Pancreas (tissue), 10 donors: ENCODE data around the gene RIMS3. TPM values are rescaled to one million over a fixed set of nuclear protein-coding genes. Genes with fewer than 3 reads are reported as not detected.

Experiments
- ATAC-seq, 4 donors: fragments of 200-7000 bp; cut with Tn5 transposase; one replicate each; pipeline versions ENCODE4 v1.8.0 to v1.9.1; 2020; ENCODE audit warnings: mild to moderate bottlenecking in 4 of 4, moderate library complexity in 4 of 4
- DNase-seq, 6 donors: peaks; one replicate each; pipeline ENCODE4 v3.0.0-alpha.2; 2020
- FAIRE-seq: peaks from 2 replicates; lab custom pipeline; 2012; peaks lifted over from hg19 to GRCh38; lab: Jason Lieb, UNC
- H3K27ac ChIP-seq, 4 donors: fragments of 200-600 bp; sonication (generic); 1 replicate in 3 of 4; 2 replicates in 1 of 4; pipeline versions ENCODE4 v1.5.0 to v1.8.0; 2020
- H3K27me3 ChIP-seq, 4 donors: fragments of 200-600 bp; one replicate each; pipeline ENCODE4 v1.8.0; 2021
- H3K36me3 ChIP-seq, 3 donors: fragments of 200-600 bp; sonication (generic) in 1 of 3; one replicate each; pipeline versions ENCODE4 v1.5.0 to v1.8.0; 2020 to 2021
- H3K4me1 ChIP-seq, 3 donors: fragments of 200-600 bp; one replicate each; pipeline ENCODE4 v1.8.0; 2021
- H3K4me3 ChIP-seq, 4 donors: fragments of 200-600 bp; sonication (generic) in 2 of 4; one replicate each; pipeline versions ENCODE4 v1.5.0 to v1.8.0; 2020 to 2021
- H3K9me3 ChIP-seq, 4 donors: fragments of 200-600 bp; one replicate each; pipeline ENCODE4 v1.8.0; 2021
- WGBS, 2 donors: extraction: QIAGEN DNeasy Blood & Tissue Kit; methylation state at CpG; one replicate each; pipeline ENCODE4 v1.1.7; 2013; 5-methylcytosine and 5-hydroxymethylcytosine counted together
- intact Hi-C, 3 donors: fragments of 100-400 bp; cut with DNase I; formaldehyde crosslinking; loops; one replicate each; pipeline versions ENCODE4 v1.11.1 to v1.14.2; 2022
- polyA plus RNA-seq, 2 donors: library from polyadenylated mRNA; stranded (reverse); fragments of 200-250 nt; gene quantifications; one replicate each; pipeline ENCODE4 v1.2.3, GENCODE V29; 2013
- total RNA-seq, 6 donors: library from RNA; stranded (reverse); fragmentation: NEBNext Ultra II Directional in 4 of 6; extraction: Animal tissue kit (Norgen Biotek cat#: 25700) in 4 of 6; gene quantifications; one replicate each; pipeline versions ENCODE4 v1.2.1 to v1.2.4, GENCODE V29; 2021 to 2023
- TF ChIP-seq, protein P1 (sequence below), 4 donors: fragments of 200-600 bp; sonication (generic) in 3 of 4; IDR thresholded peaks; one replicate each; pipeline versions ENCODE4 v1.5.0 to v1.8.0; 2021; ENCODE audit warnings: antibody characterized with exemption in 4 of 4
- donor health status: healthy with polysubstance abuse.
- donor health status: DM: no; HTN: no; CAD: no; lungs with moderate emphysema.
- donor health status: DM: no; HTN: no; CAD: no.
- donor health status: control.
- donor health status: control.
- donor health status: Bipolar disorder and iron deficiency.
- donor health status: DM: yes; HTN: yes; CAD: no.
- donor health status: DM: no; HTN: no; CAD: no.
- donor health status: DM: no; HTN: no; CAD: no.
- donor health status: DM: yes; HTN: yes; CAD: no.

The RIMS3 gene
- total and polyA plus RNA-seq, 8 donors = 0.49 to 2.7 (median 0.66) TPM

DNA sequence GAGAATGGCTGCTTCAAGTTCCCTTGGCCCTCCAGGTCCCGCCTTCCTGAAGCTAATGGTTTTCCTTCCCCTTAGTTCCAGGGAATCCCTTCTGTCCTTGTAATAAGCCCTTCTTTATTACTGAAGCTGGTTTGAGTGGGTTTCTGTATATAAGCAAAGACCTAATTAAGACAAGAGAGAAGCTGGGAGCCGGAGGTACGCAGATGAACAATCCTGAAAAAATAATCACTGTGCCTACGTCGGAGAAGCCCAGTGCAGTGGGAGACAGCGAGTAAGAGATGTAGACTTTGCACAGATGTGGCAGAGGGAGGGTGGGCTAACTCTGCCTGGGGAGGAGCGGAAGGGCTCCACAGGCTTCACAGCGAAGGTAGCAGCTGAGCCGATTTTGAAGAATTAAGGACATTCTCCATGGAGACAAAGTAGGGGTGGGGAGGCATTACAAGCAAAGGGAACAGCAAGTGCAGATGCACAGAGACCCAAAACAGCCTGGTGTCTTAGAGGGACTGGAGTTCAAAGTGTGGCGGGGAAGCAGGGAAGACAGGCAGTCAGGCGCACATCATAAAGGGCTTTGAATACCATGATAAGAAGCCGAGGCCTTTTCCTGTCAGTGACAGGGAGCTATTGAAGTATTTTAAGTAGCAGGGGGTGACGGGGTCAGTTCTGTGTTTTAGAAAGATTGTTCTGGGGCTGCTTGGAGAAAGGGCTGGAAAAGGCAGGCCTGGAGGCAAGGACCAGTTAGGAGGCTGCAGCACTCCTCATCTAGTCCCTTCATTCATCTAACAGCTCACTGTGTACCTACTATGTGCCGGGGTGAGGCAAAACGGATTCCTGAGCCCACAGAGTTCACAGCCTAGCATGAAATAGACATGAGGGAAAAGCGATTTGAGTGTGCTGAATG, 6.5 kb downstream of the RIMS3 start:
- intact Hi-C loops = no loop called here
- TF ChIP-seq, protein P1, sequence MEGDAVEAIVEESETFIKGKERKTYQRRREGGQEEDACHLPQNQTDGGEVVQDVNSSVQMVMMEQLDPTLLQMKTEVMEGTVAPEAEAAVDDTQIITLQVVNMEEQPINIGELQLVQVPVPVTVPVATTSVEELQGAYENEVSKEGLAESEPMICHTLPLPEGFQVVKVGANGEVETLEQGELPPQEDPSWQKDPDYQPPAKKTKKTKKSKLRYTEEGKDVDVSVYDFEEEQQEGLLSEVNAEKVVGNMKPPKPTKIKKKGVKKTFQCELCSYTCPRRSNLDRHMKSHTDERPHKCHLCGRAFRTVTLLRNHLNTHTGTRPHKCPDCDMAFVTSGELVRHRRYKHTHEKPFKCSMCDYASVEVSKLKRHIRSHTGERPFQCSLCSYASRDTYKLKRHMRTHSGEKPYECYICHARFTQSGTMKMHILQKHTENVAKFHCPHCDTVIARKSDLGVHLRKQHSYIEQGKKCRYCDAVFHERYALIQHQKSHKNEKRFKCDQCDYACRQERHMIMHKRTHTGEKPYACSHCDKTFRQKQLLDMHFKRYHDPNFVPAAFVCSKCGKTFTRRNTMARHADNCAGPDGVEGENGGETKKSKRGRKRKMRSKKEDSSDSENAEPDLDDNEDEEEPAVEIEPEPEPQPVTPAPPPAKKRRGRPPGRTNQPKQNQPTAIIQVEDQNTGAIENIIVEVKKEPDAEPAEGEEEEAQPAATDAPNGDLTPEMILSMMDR (IDR thresholded peaks at IDR 0.05) = no peak
- Histone ChIP-seq H3K27ac (no peak overlapping the region), H3K4me3 (no peak overlapping the region), H3K36me3 (no peaks in the 10 kb centered on the region), H3K27me3 (no peaks in the 10 kb centered on the region), H3K9me3 (no peaks in the 10 kb centered on the region), H3K4me1 (no peaks in the 10 kb centered on the region)
- DNase-seq (no peak), ATAC-seq (no peak), FAIRE-seq (no peak)
- 76 to 77% methylated on average over 16 of the region's 16 CpGs for WGBS, 2 donors

DNA sequence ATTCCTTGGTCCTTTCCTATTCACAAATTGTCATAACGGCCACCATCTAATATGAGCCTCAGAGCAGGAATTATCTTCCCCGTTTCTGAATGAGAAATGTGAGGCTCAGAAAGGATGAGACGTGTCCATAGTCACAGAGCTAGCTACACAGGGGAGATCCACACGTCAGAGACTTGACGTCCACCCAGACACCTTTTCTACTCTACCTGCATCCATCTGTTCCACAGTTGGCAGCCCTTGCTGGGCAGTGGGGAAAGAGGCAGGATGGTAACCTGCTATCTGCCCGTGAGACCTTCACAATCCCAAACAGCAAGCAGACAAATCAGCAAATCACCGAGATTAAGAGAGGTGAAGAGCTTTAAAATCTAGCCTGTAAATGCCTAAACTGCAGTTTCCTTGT, 8.4 kb downstream of the RIMS3 start:
- H3K27ac ChIP-seq = no peak overlapping the region
- no peak overlapping the region for H3K4me3 ChIP-seq
- FAIRE-seq (no peak), DNase-seq (no peak), ATAC-seq (no peak)
- 77 to 86% methylated on average over 7 of the region's 7 CpGs for WGBS, 2 donors
- no peaks in the 10 kb centered on the region for H3K9me3 ChIP-seq
- intact Hi-C loops = no loop called here
- no peaks in the 10 kb centered on the region for H3K36me3 ChIP-seq
- no peaks in the 10 kb centered on the region for H3K4me1 ChIP-seq
- H3K27me3 ChIP-seq = no peaks in the 10 kb centered on the region
- TF ChIP-seq, protein P1 (IDR thresholded peaks at IDR 0.05) = no peak

DNA sequence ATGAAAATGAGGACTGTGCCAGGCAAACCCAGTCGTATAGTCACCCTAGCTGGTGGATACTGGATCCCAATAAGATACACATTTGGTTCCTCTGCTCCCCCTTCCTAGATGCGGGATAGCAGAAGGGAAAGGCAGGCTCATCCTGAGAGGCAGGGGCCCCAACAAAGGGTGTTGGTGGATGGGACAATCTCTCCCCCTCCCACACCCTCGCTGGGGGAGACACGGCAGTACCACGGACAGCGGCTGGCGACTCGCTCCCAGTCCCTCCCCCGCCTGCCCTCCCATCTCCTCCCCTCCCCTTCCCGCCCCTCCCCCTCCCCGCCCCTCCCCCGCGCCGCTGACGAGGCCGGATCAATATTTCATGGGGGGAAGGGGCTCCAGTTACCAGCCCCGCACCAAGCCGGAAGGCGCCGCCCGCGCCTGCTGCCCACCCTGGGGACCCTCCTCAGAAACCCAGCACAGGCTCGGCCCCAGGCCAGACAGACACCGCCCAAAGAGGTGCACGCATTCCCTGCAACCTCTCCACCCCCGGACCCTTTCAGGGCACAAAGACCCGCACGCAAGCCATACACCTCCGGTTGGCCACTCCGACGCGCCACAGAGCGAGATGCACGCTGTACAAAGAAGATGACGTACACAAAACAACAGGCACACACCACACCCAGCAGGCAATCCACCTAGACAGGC, 11.5 kb downstream of the RIMS3 start:
- TF ChIP-seq, protein P1 (IDR thresholded peaks at IDR 0.05) = no peak
- WGBS, 2 donors = 36 to 40% methylated on average over 25 to 29 of the region's 35 CpGs
- no peaks in the 10 kb centered on the region for H3K9me3 ChIP-seq
- intact Hi-C loops = no loop called here
- no peaks in the 10 kb centered on the region for H3K4me1 ChIP-seq
- ATAC-seq (peak in 1 of 4 donors; percentile 32), FAIRE-seq (no peak), DNase-seq (no peak)
- H3K36me3 ChIP-seq = no peaks in the 10 kb centered on the region
- H3K27ac ChIP-seq = no peak overlapping the region
- H3K4me3 ChIP-seq = no peak overlapping the region
- no peaks in the 10 kb centered on the region for H3K27me3 ChIP-seq

DNA sequence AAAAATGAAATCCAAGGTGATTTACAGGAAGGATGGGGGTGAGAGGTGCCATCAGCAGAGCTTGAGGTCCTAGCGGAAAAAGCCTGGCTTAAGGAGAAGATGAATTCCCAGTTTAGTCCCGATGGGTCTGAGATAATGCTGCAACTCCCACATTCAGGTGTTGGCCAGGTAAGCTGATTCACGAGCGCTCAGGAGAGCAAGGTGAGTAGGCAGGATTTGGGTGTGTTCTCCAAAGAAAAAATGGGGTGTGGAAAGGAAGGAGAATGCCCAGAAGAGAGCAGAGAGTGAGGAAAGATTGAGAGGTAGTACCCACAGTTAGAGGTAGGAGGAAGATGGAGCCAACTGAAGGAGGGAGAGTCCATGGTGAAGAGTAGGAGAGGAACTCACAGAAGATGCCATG, 12.5 kb downstream of the RIMS3 start:
- intact Hi-C loops = no loop called here
- Histone ChIP-seq H3K27me3 (no peaks in the 10 kb centered on the region), H3K4me1 (no peaks in the 10 kb centered on the region), H3K36me3 (no peaks in the 10 kb centered on the region), H3K4me3 (no peak overlapping the region), H3K27ac (no peak overlapping the region), H3K9me3 (no peaks in the 10 kb centered on the region)
- FAIRE-seq (no peak), DNase-seq (no peak), ATAC-seq (no peak)
- TF ChIP-seq, protein P1 (IDR thresholded peaks at IDR 0.05) = no peak
- WGBS, 2 donors = 90 to 91% methylated on average over 4 of the region's 4 CpGs
